C1 segment of cervical spinal cord (tissue), 14 donors: ENCODE data around the gene FZR1.
A peak's percentile ranks its signal among the peaks of the same experiment; 100 is the strongest.
"Not testable (repeated sequence)": the region's sequence is repeated elsewhere in the genome, so short reads cannot be mapped to it uniquely, and the experiment has no call there.

Source experiments
- DNase-seq, 14 donors: peaks; one replicate each; lab custom pipeline; 2025; lab: John Stamatoyannopoulos, UW

Gene FZR1

DNA sequence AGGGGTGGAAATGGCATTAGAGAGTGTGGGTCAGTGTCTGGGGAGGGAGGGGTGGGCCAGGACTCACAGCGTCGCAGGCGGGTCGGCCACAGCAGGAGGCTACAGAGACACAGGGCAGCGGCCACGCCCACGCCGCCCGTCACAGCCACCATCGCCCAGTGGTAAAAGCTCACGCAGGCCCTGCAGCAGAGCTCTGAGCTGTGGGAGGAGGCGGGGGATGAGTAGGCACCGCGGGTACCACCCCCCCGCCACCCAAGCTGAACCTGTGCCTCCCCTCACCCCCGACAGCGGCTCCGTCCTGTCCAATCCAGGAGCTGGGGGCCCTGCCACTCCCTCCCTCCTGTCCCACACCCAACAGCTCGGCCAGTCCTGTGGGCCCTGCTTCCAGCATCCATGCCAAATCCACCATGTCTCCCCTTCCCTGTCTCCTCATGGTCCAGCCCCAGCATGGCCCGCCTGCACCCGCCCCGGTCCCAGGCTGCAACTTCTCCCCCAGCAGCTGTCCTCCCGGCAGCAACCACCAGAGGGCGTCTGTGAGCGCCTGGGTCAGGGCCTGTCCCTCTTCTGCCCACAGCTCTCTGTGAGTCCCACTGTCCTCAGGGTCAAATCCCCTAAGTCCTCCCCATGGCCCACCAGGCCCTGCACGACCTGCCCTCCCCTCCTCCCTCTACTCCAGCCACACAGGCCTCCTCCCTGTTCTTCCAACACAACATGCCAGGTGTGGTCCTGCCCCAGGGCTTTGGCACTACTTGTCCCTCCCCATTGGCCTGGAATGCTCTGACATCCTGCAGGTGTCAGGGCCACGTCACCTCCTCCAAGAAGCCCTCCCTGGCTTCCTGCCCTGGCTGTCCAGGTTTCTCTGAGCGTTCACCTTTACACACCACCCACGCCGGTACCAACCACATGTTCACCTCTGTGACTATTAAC lies 38.9 kb downstream of the FZR1 start:
- DNase-seq: peak in 13 of 14 donors; percentile 20 to 90 (median 67)

GRCh38 chr19:3545669-3546034 lies 39.5 kb downstream of the FZR1 start:
- DNase-seq: no peak

- no peak for DNase-seq
These were observed 40.0 kb downstream of the FZR1 start for GRCh38 chr19:3546119-3546518.

GRCh38 chr19:3547301-3547731 lies 41.2 kb downstream of the FZR1 start:
- no peak for DNase-seq

DNA sequence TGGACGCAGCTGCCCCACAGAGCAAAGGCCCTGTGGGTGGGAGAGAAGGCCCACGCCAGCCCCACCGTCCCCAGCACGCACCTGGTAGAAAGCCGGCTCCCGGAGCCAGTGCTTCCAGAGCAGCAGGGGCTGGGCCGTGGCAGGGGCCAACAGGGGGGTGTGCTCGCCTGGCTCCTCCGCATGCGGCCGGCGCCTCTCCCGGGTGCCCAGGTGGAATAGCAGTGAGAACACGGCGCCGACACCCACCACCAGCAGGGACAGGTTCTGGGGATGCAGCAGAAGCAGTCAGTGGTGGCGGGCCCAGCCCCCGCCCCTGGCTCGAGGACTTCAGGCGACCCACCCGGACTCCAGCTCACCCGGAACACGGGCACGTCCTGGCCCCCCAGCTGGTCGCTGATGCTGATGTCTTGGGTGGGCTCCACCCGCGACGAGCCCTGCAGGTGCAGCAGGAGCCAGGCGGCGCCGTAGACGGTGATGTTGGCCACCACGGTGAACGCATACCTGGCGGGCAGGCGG lies 41.7 kb downstream of the FZR1 start:
- DNase-seq: no peak

DNA sequence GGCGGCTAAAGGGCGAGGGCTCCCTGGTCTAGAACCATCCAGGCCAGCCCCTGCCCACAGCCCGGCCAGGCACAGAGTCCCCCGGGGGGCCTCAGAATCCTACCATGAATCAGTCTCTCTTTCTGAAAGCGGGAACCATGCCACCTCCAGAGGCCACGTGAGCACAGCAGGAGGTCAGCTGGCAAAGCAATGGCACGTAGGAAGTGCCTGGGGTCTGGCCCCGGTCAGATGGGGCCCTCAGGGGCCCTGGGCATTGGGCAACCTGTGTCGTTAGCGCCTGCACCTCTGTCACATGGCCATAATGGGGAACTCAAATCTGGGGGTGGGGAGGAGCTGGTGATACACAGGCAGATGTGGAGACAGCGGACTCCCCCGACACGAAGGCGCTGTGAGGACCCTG lies 42.5 kb downstream of the FZR1 start:
- DNase-seq: peak in 10 of 14 donors; percentile 11 to 67 (median 32)

DNA sequence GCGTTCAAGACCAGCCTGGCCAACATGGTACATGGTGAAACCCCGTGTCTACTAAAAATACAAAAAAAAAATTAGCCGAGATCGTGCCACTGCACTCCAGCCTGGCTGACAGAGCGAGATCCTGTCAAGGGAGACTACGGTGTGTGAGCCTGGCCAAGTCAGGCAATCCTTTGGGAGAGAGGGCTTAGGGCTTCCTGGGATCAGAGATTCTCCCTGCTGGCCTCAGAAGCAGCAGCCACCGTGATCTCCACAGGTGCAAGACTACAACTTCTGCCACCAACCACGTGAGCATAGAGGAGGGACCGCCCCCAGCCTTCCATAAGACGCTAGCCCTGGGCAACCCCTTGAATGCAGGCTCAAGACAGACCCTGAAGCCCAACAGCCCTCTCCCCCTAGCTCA lies 43.7 kb downstream of the FZR1 start:
- DNase-seq: no peak

- no peak for DNase-seq
These were observed 45.1 kb downstream of the FZR1 start for GRCh38 chr19:3550947-3551791.

DNA sequence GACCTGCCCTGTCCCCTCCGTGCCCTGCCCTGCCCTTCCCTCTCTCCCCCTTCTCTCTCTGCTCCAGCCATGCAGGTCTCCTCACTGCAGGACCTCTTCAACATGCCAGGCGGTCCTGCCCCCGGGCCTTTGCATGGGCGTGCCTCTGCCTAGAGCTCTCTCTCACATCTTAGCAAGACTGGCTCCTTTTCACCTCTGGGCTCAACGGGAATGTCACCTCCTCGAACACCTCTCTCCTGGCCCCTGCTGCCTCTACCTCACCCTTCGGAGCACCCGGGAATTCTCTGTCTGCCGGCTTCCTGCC lies 45.6 kb downstream of the FZR1 start:
- DNase-seq: no peak

DNA sequence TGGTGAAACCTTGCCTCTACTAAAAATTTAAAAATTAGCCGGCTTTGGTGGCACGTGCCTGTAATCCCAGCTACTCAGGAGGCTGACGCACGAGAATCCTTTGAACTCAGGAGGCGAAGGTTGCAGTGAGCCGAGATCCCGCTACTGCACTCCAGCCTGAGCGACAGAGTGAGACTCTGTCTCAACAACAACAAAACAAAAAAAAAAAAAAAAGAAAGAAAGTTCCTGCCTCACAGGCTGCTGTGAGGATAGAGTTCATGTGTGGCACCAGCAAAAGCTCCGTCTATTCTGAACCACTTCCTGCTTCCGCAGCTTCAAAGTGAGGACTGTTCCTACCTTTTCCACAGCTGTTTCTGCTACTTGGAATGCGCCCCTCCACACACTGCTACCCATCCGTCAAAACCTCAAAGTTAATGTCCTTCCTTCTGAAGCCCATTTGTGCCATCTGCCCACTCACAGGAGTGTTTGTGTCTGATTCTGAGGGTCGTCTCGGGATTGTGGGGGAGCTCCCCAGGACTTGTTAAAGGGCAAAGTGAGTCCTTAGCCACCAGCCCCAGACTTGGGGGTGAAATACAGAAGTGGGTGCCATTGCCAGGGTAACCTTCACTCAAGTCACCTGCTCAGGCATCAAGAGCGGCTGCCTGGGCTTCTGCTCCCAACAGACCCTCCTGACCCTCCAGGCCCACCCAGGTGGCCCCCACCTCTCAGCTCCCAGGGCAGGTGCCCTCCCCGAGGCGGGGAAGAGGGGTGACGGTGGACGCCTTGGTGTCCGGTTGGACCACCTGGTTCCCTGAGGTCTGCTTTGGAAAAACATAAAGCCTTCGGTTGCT lies 48.4 kb downstream of the FZR1 start:
- no peak for DNase-seq

DNA sequence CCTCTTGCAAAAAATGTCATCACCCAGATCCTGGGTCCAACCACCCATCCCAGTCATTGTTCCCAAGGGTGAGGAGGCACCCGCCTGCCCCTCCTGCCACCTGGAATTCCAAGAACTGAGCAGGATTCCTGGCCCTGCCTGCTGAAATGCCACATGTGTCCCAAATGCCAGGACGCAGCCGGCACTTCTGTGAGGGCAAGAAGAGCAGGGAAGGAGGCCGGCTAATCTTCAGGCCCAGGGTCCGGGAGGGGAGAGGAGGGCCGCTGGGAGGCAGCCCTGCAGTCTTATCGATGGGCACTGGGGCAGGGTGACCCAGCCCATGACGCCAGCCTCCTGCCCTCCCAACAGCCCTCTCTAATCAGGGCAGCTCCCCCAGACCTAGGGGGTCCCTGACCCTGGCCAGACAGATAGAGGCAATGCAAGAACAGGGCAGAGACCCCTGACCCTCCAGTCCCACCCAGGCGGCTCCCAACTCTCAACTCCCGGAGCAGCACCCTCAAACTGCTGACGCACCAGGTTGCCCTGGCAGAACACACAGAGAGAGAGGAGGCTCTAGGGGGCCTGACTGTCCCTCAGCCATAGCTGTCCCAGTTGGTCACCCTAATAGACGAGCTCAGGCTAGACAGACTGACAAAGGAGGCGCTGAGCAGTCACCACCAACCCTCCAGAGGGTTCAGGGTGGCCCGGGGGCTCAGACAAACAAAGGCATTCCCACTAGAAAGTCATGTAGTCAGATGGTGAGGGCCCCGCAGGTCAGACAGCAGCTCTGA lies 49.7 kb downstream of the FZR1 start:
- peak in 1 of 14 donors; percentile 25 for DNase-seq

DNA sequence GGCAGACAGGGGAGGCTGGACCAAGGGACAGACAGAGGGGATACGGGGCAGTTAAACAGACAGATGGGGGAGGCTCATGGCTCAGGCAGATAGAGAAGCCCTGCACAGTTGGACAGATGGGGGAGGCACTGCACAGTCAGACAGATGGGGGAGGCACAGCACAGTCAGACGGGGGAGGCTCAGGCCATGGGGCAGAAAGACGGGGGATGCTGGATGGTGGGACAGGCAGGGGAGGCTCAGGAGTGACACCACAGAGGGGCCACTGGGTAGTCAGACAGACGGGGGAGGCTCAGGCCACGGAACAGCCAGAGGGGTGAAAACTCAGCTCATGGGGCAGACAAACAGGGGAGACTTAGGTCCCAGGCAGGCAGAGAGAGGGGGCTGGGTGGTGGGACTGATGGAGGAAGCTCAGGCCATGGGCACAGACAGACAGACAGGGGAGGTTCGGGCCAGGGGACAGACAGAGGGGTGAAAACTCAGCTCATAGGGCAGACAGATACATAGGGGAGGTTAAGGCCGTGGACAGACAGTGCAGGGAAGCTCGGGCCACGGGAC lies 50.4 kb downstream of the FZR1 start:
- DNase-seq: no peak

- peak in 2 of 14 donors; percentile 14 to 54 for DNase-seq
These were observed 50.9 kb downstream of the FZR1 start for GRCh38 chr19:3556978-3557460.

DNA sequence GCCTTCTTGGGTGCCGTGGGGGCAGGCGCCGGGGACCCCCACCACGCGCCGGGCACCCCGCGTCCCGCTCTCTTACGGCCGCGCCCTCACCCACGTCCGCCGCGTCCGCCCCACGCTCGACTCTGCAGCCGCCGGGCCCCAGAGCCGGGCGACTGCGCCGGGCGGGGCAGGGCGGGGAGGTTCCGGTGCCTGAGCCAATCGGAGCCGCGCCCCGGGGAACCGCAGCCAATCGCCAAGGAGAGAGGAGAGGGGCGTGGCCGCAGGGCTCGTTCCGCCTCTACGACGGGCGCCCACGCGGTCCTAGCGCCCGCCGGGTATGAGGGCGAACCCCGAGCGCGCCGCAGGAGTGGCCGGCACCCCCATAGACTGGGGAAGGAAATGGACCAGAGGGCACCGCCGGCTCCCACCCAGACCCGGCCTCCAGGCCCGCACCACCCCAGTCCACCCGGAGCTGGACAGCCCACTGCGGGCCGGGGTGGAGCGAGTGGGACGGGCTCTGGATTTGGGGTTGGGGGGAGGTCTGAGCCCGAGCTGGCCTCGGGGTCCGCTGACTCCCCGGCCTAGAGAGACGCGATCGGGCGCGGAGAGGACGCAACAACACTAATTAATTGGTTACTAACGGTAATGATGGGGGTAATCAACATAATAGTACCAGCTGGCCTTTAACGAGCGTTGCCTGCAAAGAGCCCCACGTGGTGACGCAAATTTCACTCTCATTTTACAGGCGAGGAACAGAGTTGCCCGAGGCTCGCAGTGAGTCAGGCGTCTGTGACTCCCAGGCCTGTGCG lies 51.5 kb downstream of the FZR1 start, which contains the start of gene MFSD12:
TSS of gene MFSD12 (minus strand) at position 126 of the 788 bp plus-strand sequence. CDS start 183 bp downstream, outside the sequence.
- peak; percentile 49 to 95 (median 88) for DNase-seq

DNA sequence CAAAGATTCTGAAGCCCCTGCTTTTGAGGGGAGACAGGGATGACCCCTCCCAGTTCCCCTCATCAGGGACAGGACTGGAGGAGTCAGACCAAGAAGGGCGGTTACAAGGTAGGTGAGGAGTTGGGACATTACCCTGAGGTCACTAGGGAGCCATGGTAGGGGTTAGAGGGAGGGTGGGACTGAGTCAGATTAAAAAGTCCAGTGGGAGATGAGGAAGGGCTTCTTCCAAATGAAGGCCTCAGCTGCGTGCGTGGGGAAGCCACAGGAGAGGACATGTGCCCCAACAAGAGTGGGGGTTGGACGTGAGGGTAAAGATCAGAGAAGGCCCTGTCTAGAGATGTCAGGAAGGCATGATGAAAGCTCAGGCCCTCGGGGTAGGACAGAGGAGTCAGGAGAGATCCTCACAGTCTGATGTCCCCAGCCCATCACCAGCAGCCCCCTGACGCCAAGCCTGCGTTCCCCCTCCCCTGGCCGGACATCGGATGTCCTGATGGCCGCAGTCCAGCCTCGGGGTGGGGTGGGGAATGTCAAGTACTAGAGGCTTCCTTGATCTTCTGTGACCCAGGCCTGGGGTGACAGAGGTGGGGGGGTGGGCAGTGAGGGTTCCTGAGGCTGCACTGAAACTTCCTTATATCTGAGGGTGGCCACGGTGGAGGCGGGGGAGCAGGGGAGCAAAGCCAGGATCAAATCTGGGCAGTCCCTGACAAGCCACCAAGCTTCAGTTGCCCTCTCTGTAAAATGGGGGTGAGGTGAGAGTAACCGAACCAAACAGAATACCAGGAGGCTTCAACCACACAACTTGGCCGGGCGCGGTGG lies 57.8 kb downstream of the FZR1 start:
- no peak for DNase-seq

GRCh38 chr19:3565139-3565538 lies 59.0 kb downstream of the FZR1 start:
- DNase-seq: no peak

GRCh38 chr19:3570042-3570441 lies 63.9 kb downstream of the FZR1 start:
- not testable (repeated sequence) for DNase-seq

DNA sequence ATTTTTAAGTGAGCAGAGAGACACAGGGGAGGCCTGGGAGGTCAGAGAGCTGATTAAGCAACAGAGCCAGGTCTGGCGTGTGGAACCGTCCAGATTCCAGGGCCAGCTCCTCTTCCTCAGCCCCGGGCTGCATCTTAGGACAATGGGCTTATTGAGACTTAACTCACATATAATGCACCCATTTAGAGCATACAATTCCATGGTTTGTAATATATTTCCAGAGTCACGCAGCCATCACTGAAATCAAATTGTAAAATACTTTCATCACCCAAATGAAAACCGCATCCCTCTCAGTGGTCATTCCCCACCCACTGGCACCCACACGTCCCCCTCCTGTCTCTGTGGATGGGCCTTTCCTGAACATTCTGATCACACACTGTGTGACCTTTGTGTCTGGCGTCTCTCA lies 64.5 kb downstream of the FZR1 start:
- peak in 10 of 14 donors; percentile 17 to 71 (median 37) for DNase-seq
